Neural cell (in vitro differentiated cells): ENCODE data around the gene AKR1E2.

ENCODE experiments used
- POLR2AphosphoS5 ChIP-seq: IDR thresholded peaks from 2 replicates; pipeline ENCODE4 v1.6.1; 2012
- RAD21 ChIP-seq: fragments of 450-650 bp; conservative IDR thresholded peaks from 2 replicates; pipeline ENCODE4 v1.6.1; 2014; ENCODE audit warnings: antibody characterized with exemption, mild to moderate bottlenecking, moderate library complexity
- TAF1 ChIP-seq: IDR thresholded peaks from 2 replicates; pipeline ENCODE4 v1.6.1; 2012; ENCODE audit warnings: low read depth
- TF ChIP-seq, protein P1 (sequence below): fragments of 450-650 bp; IDR thresholded peaks from 2 replicates; pipeline ENCODE4 v1.5.1; 2014; ENCODE audit warnings: antibody characterized with exemption, mild to moderate bottlenecking, moderate library complexity; ENCODE audit not compliant: poor library complexity, severe bottlenecking

DNA sequence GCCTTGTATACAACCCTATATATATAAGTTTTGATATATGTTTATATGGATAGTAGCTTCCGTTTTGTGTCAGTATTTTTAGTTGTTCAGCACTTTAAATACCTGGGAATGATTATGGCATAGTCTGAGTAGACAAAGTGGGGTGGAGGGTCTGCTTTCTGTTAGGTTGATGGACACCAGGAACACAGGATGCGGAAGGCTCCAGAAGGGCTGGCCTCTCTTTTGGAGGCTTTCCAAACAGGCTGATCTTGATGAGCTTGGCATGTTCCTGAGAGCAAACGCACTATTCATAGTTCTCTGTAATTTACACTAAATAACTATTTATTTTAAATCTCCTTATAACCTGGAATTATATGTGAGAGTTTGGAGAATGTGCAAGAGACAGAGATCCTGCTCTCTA, 12.7 kb downstream of the AKR1E2 start:
- TF ChIP-seq RAD21: no peak
- no peak for TF ChIP-seq POLR2AphosphoS5
- TF ChIP-seq, protein P1, sequence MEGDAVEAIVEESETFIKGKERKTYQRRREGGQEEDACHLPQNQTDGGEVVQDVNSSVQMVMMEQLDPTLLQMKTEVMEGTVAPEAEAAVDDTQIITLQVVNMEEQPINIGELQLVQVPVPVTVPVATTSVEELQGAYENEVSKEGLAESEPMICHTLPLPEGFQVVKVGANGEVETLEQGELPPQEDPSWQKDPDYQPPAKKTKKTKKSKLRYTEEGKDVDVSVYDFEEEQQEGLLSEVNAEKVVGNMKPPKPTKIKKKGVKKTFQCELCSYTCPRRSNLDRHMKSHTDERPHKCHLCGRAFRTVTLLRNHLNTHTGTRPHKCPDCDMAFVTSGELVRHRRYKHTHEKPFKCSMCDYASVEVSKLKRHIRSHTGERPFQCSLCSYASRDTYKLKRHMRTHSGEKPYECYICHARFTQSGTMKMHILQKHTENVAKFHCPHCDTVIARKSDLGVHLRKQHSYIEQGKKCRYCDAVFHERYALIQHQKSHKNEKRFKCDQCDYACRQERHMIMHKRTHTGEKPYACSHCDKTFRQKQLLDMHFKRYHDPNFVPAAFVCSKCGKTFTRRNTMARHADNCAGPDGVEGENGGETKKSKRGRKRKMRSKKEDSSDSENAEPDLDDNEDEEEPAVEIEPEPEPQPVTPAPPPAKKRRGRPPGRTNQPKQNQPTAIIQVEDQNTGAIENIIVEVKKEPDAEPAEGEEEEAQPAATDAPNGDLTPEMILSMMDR: no peak
- no peak for TF ChIP-seq TAF1
